GM12874 (cell line): ENCODE data around the gene RIPK3.

Experiments
- CTCF ChIP-seq: IDR thresholded peaks from 2 replicates; pipeline ENCODE4 v1.5.1; 2011; ENCODE audit warnings: low read depth, mild to moderate bottlenecking, control low read depth, low read length, moderate library complexity; ENCODE audit not compliant: insufficient read depth

The RIPK3 gene

GRCh38 chr14:24310265-24310645 is 29.5 kb downstream of the RIPK3 start:
- no peak for TF ChIP-seq CTCF

GRCh38 chr14:24309538-24310264 is 30.1 kb downstream of the RIPK3 start, which contains the start of gene LTB4R2:
LTB4R2 (plus strand) TSS chr14:24310140; CDS start chr14:24310665, 525 bp downstream.
- TF ChIP-seq CTCF, result no peak

- TF ChIP-seq CTCF, result no peak
These were observed 31.3 kb downstream of the RIPK3 start for GRCh38 chr14:24308342-24309124.

GRCh38 chr14:24307575-24308341 is 32.0 kb downstream of the RIPK3 start, which contains the start of gene CIDEB:
CIDEB (minus strand) TSS chr14:24307977; CDS start chr14:24307858, 119 bp downstream.
- TF ChIP-seq CTCF, result peak; percentile 93

GRCh38 chr14:24307156-24307574 is 32.6 kb downstream of the RIPK3 start:
- no peak for TF ChIP-seq CTCF

- no peak for TF ChIP-seq CTCF
These were observed 35.8 kb downstream of the RIPK3 start for GRCh38 chr14:24304019-24304387.
